GM12878 (cell line): ENCODE results near the gene HIGD1C. TPM values are rescaled to one million over a fixed set of nuclear protein-coding genes. Genes with fewer than 3 reads are reported as not detected.

Experiments used
- EED ChIP-seq: sonication (generic); IDR thresholded peaks from 2 replicates; pipeline ENCODE4 v1.6.1; 2016; ENCODE audit warnings: antibody characterized with exemption, low read depth
- EGR1 ChIP-seq, 2 experiments: IDR thresholded peaks; 1 replicate in 1 of 2; 2 replicates in 1 of 2; pipeline ENCODE4 v1.6.1; 2011 to 2012; ENCODE audit warnings: low read depth in 2 of 2, low read length in 2 of 2, borderline replicate concordance in 1 of 2, mild to moderate bottlenecking in 1 of 2, moderate library complexity in 1 of 2
- HDAC2 ChIP-seq: fragments of 200-600 bp; sonication (generic); IDR thresholded peaks from 2 replicates; pipeline ENCODE4 v1.6.1; 2017
- IRF5 ChIP-seq: fragments of 450-650 bp; IDR thresholded peaks from 2 replicates; pipeline ENCODE4 v1.6.1; 2017; ENCODE audit warnings: borderline replicate concordance
- LARP7 ChIP-seq: fragments of 450-650 bp; IDR thresholded peaks from 2 replicates; pipeline ENCODE4 v1.6.1; 2017; ENCODE audit warnings: mild to moderate bottlenecking
- MEF2B ChIP-seq: fragments of 450-650 bp; IDR thresholded peaks from 2 replicates; pipeline ENCODE4 v1.6.1; 2018; ENCODE audit warnings: mild to moderate bottlenecking, moderate library complexity; ENCODE audit not compliant: partially characterized antibody, poor library complexity, severe bottlenecking
- NBN ChIP-seq: fragments of 450-650 bp; IDR thresholded peaks from 2 replicates; pipeline ENCODE4 v1.6.1; 2016
- PML ChIP-seq: IDR thresholded peaks from 2 replicates; pipeline ENCODE4 v1.6.1; 2012; ENCODE audit warnings: low read length, inconsistent platforms
- RFX5 ChIP-seq: IDR thresholded peaks from 2 replicates; pipeline ENCODE4 v1.6.1; 2011; ENCODE audit warnings: low read depth, low read length, improper control_type of control experiment
- RUNX3 ChIP-seq: IDR thresholded peaks from 2 replicates; pipeline ENCODE4 v1.6.1; 2012; ENCODE audit warnings: low read length, inconsistent platforms
- SRF ChIP-seq, 2 experiments: IDR thresholded peaks; 2 replicates each; pipeline ENCODE4 v1.6.1; 2011; ENCODE audit warnings: low read depth in 2 of 2, low read length in 2 of 2, mild to moderate bottlenecking in 1 of 2, moderate library complexity in 1 of 2
- TARDBP ChIP-seq: IDR thresholded peaks from 2 replicates; pipeline ENCODE4 v1.6.1; 2016; ENCODE audit warnings: borderline replicate concordance
- TBL1XR1 ChIP-seq: IDR thresholded peaks from 2 replicates; pipeline ENCODE4 v1.6.1; 2012; ENCODE audit warnings: low read depth, low read length, improper control_type of control experiment
- WRNIP1 ChIP-seq: IDR thresholded peaks from 2 replicates; pipeline ENCODE4 v1.6.1; 2011; ENCODE audit warnings: low read depth, low read length, improper control_type of control experiment, borderline replicate concordance
- ZBTB4 ChIP-seq: fragments of 450-650 bp; formaldehyde crosslinking; IDR thresholded peaks from 2 replicates; pipeline ENCODE4 v1.4.0; 2022; ENCODE audit warnings: mild to moderate bottlenecking, moderate library complexity
- ZBTB40 ChIP-seq: fragments of 450-650 bp; IDR thresholded peaks from 2 replicates; pipeline ENCODE4 v1.6.1; 2016; ENCODE audit warnings: mild to moderate bottlenecking, moderate library complexity, borderline replicate concordance
- polyA plus RNA-seq, 11 experiments: library from polyadenylated mRNA; depleted of rRNA in 4 of 11; unstranded in 6 of 11; stranded (reverse) in 5 of 11; fragments of >200 nt; fragmentation: Nextera tagmentation in 4 of 11; fragmentation: Illumina TruSeq in 1 of 11; extraction: Ambion mirVana in 4 of 11; extraction: Trizol in 1 of 11; gene quantifications; 1 replicate in 1 of 11; 2 replicates in 10 of 11; pipeline versions ENCODE4 v1.2.1 to v1.2.3, GENCODE V29; 2011 to 2016; ENCODE audit warnings: inconsistent platforms in 2 of 11, missing spikeins in 2 of 11, low read depth in 1 of 11
- total RNA-seq, 4 experiments: library from RNA; depleted of rRNA in 3 of 4; stranded (reverse); fragments of >200 nt in 3 of 4; fragmentation: Illumina TruSeq in 1 of 4; extraction: Trizol in 1 of 4; gene quantifications; 2 replicates each; pipeline versions ENCODE4 v1.2.1 to v1.2.3, GENCODE V29; 2013 to 2021
- TF ChIP-seq, protein P1 (sequence below): IDR thresholded peaks from 2 replicates; pipeline ENCODE4 v1.6.1; 2012; ENCODE audit warnings: low read depth, low read length, improper control_type of control experiment
- TF ChIP-seq, protein P2 (sequence below): IDR thresholded peaks from 2 replicates; pipeline ENCODE4 v1.6.1; 2011; ENCODE audit warnings: mild to moderate bottlenecking, low read depth, low read length, moderate library complexity; ENCODE audit not compliant: insufficient replicate concordance

Gene HIGD1C
- total and polyA plus RNA-seq, 10 of the 15 experiments (the other 5 are each of a cell fraction or from before 2014, with no cell fraction given) = not detected

DNA sequence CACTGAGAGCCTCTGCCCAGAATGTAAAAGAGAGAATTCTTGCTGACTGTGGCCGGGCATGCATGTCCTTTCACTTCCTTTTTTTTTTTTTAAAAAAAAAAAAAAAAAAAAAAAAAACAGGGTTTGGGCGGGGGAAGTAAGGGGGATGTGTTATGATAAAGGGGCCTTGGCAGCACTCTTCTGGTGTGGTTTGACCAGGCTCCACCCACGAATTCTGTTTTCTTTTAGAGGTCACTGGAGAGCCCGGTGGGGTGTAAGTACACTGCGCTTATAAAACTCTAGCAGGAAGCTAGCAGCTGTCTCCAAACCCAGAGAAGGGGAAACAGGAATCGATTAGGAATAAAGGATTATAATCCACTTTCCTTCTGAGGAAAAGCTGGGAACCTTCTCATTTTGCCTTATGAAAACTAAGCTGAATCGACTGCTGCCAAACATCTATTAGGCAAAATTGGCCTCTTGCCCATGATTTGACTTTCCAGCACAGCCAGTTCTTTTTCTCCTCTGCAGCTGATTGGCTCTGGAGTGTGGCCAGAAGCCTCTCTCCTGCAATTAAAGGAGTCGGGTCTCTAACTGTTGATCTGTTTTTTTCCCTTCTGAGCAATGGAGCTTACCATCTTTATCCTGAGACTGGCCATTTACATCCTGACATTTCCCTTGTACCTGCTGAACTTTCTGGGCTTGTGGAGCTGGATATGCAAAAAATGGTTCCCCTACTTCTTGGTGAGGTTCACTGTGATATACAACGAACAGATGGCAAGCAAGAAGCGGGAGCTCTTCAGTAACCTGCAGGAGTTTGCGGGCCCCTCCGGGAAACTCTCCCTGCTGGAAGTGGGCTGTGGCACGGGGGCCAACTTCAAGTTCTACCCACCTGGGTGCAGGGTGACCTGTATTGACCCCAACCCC lies 27.7 kb upstream of the HIGD1C start (continued):
- TF ChIP-seq ZBTB40 = no peak
- no peak for TF ChIP-seq IRF5
- TF ChIP-seq HDAC2 = no peak
- no peak for TF ChIP-seq LARP7
- peak; percentile 80 for TF ChIP-seq RUNX3
- no peak for TF ChIP-seq NBN
- TF ChIP-seq TARDBP = no peak
- TF ChIP-seq EED = peak; percentile 32
- TF ChIP-seq WRNIP1 = no peak
- TF ChIP-seq EGR1 (IDR thresholded peaks at IDR 0.05; ENCODE audit: borderline replicate concordance in 1 of 2, low read depth in 2 of 2, low read length in 2 of 2) = 0 out of 3 replicates have a peak, but pooled peaks of 1 of the 2 experiments have one; percentile 26
- TF ChIP-seq RFX5 = no peak
- TF ChIP-seq SRF (IDR thresholded peaks at IDR 0.05; ENCODE audit: low read depth in 2 of 2, low read length in 2 of 2) = no peak
- TF ChIP-seq ZBTB4 (CRISPR knock-in tag) = no peak
- TF ChIP-seq, protein P1, sequence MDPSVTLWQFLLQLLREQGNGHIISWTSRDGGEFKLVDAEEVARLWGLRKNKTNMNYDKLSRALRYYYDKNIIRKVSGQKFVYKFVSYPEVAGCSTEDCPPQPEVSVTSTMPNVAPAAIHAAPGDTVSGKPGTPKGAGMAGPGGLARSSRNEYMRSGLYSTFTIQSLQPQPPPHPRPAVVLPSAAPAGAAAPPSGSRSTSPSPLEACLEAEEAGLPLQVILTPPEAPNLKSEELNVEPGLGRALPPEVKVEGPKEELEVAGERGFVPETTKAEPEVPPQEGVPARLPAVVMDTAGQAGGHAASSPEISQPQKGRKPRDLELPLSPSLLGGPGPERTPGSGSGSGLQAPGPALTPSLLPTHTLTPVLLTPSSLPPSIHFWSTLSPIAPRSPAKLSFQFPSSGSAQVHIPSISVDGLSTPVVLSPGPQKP = no peak
- no peak for TF ChIP-seq PML
- TF ChIP-seq, protein P2, sequence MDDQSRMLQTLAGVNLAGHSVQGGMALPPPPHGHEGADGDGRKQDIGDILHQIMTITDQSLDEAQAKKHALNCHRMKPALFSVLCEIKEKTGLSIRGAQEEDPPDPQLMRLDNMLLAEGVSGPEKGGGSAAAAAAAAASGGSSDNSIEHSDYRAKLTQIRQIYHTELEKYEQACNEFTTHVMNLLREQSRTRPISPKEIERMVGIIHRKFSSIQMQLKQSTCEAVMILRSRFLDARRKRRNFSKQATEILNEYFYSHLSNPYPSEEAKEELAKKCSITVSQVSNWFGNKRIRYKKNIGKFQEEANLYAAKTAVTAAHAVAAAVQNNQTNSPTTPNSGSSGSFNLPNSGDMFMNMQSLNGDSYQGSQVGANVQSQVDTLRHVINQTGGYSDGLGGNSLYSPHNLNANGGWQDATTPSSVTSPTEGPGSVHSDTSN = no peak
- peak; percentile 61; the same call in 1 of the 2 replicates for TF ChIP-seq TBL1XR1
- TF ChIP-seq MEF2B = peak; percentile 17
